GM21717 (cell line): ENCODE data around the gene PRSS21.

Experiments used
- ATAC-seq: cut with Tn5 transposase; IDR thresholded peaks from one replicate; pipeline ENCODE4 v1.9.1; 2021; ENCODE audit warnings: mild to moderate bottlenecking, moderate library complexity; ENCODE audit not compliant: unreplicated experiment

PRSS21 gene

DNA sequence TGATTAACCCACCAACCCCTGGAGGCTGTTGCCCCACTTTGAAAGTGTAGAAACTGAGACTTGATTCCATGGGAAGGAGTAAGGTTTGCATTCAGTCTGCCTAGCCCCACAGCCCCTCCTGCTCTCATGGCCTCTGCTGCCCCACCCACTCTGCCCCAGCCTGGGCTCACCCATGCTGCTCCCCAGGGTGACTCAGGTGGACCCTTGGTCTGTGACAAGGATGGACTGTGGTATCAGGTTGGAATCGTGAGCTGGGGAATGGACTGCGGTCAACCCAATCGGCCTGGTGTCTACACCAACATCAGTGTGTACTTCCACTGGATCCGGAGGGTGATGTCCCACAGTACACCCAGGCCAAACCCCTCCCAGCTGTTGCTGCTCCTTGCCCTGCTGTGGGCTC is 12.3 kb upstream of the PRSS21 start:
- no peak for ATAC-seq

DNA sequence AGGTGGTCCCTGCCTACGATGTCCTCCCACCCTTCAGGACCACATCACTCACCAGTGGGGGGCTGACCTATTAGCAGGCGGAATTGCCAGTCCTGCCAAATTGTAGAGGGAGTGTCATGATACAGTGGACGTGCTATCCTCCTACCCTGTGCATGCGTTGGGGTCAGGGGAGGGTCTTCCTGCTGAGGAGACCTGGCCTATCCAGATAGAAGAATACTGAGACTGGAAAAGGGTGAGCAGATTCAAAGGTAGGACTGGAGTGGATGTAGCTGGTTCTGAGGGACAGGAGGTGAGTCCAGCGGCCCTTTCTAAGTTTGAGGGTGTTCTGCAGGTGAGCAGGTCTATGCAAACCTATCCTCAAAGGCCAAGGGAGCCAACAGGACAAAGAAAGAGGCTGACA is 10.8 kb upstream of the PRSS21 start:
- ATAC-seq: no peak

DNA sequence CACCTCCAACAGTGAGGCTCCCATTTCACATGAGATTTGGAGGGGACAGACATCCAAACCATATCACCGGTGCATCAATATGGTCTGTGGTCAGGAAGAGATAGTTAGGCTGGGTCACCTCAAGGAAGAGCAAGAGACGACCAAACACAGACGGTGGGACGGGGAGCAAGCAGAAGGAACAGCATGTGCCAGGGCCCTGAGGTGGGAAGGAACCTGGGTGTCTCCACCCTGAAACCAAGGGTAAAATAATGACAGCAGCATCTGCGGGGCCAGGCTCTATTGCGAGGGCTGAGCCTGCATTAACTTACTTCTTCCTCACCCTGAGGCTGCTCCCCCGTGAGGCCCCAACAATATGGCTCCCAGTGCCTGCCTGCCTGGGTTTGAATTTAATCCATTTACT is 8.9 kb upstream of the PRSS21 start:
- ATAC-seq: no peak

DNA sequence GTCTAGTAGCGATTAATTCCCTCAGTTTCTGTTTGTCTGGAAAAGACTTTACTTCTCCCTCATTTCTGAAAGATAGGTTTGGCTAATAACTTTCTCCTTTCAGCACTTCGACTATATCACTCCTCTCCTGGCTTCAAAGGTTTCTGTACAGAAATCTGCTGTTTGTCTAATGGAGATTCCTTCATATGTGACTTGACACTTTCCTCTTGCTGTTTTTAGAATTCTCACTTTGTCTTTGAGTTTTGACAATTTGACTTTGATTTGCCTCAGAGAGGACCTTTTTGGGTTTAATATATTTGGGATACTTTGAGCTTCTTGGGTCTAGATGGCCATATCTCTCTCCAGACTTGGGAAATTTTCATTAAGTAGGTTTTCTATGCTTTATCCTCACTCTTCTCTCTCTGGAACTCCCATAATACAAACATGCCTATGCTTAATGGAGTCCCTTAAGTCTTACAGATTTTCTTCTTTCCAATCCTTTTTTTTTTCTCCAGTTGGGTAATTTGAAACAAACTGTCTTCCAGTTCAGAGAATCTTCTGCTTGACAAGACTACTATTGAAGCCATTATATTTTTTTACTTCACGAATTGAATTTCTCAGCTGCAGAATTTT is 7.8 kb upstream of the PRSS21 start:
- ATAC-seq: no peak

DNA sequence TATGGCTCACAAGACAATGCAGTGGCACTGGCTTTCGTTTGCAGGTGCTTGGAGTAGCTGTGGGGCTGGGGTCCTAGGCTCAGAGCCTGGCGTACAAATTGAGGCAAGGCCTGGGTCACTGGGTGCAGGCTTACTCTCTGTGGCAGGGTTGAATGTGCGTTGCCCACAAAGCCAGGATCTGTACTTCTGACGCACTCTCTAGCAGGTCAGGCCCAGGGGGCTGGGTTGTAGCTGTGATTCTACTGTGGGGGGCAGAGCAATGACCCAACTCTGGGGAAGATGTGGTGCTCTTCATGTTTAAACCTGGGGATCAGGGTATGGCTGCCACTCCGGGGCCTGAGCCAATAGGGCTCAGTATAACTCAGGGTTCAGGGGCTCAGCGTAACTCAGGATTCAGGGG is 6.4 kb upstream of the PRSS21 start:
- ATAC-seq: no peak

DNA sequence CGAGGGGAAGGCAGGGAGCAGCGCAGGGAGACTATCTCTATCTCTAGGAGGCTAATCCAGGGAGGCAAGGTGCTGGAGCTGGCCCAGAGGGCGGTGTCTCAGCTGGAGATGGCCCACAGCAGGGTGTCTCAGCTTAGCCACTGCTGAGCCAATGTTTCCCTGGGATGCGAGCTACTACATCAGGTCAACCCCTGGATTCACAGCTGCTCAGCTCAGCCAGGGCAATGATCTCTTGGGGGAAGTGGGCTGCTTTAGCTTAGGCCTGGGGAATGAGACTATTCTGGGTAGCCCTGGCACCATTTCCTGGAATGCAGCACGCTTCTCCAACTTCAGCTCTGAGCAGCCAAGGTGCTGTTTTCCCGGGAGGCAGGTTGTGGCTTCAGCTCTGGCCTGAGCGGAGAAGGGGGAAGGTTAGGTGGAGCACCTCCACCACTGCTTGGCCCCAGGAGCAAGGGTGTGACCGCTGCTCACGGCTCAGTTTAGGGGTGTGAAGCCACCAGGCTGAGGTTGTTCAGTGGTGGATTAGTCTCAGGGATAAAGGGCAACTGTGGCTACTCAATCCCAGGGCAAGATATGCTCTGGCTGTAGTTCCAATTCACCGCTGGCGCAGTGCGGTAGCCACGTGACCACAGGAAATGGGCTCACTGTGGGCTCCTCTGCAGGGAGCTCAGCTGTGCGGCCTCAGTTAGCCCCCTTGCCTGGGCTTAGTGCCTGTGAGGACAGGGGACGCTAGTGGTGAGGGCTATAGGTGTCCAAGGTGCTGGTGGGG is 5.2 kb upstream of the PRSS21 start:
- ATAC-seq: no peak

DNA sequence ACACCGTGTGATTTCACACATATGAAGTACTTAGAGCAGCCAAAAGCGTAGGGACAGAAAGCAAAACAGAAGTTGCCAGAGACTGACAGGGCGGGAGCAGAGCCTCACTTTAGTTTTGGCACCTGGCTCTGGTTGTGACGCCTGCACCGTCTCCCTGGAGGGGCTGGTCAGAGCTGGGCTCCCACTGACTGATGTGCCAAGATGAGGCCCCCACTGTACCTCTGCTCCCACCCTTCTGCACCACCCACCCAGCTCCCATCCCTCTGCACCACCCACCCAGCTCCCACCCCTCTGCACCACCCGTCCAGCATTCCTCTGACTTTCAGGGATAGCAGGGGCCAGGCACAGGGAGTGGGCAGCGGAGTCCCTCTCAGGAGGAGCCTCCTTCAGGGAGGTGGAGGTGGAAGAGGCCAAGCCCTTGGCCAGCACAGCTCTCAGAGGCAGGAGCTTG is 3.2 kb upstream of the PRSS21 start:
- ATAC-seq: no peak

DNA sequence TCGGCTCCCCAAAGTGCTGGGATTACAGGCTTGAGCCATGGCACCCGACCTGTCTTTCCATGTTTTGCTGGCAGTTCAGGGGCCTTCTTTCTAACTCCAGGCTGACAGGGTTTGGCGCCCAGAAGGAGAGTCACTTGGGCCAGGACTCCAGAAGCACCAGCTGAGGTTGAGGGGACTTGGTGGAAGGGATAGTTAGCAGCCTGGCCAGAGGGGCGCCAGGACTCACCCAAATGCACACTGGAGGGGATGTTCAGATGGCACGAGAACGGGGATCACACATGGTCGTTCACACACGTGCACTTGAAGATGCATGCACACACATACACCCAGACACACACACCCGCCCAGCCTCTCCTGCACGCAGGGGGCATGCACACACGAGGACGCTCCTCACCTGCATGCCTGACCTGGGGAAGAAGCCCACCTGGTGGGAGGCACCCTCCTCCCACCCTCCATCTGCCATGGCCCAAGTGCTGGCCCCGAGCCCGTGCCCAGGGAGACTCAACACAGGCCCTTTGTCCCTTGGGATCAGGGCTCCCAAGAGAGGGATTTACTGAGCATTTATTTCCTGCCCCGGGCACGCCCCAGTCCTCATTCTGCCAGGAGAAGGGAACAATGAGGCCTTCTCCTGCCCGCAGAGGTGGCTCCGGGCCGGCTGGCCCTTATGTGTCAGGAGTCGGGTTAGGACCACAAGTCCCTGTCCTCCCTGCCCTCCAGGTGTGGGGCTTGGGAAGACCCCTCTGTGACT is 2.3 kb upstream of the PRSS21 start:
- no peak for ATAC-seq

DNA sequence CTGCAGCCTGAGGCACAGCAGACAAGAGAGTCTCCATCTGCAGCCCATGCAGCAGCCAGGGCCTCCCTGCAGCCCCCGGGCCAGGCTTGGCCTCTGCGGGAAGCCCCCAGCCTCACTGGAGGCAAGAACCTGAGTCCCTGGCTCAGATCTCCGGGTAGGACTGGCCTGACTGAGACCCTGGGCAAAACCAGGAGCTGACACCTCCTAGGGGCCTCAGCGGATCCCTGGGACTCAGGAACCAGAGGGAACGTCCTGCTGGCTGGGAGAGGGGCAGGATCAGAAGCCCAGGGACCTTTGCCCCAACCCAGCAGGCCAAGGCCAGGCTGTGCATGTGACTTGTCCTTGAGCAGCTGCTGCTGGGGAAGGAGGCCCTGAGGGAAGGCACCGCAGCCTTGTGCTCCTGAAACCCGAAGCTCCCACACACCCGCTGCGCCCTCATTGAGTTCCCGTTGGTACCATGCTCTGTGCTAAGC is 1.7 kb upstream of the PRSS21 start:
- ATAC-seq: no peak

DNA sequence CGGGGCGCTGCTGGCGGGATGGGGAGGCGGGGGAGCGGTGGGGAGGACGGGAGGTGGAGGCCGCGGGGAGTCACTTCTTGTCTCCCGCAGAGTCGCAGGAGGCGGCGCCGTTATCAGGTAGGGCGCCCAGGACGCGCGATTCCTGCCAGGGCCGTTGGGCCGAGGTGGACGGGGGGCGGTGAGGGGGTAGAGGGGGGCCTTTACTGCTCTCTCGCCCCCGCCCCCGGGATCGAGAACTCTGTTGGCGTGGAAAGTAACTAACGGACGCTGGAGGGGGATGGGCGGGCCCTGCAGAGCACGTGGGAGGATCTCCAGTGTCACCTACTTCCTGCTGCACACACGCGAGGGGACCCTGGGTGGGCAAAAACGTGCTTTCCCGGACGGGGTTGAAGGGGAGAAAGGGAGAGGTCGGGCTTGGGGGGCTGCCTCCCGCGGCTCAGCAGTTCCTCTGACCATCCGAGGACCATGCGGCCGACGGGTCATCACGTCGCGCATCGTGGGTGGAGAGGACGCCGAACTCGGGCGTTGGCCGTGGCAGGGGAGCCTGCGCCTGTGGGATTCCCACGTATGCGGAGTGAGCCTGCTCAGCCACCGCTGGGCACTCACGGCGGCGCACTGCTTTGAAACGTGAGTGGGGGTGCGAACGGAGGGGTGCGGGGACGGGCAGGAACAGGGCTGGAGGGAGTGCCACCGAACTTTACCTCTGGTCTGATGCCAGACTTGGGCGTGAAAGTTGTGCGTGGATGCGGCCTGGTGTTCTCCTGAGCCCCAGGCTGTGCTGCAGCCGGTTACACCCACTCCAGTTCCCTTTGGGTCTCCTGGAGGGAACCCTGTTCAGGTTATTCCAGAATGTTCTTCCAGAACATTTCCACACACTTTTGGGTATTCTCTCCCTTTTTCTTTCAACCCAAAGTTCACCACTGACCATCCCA is 569 bp downstream of the PRSS21 start:
- no peak for ATAC-seq

DNA sequence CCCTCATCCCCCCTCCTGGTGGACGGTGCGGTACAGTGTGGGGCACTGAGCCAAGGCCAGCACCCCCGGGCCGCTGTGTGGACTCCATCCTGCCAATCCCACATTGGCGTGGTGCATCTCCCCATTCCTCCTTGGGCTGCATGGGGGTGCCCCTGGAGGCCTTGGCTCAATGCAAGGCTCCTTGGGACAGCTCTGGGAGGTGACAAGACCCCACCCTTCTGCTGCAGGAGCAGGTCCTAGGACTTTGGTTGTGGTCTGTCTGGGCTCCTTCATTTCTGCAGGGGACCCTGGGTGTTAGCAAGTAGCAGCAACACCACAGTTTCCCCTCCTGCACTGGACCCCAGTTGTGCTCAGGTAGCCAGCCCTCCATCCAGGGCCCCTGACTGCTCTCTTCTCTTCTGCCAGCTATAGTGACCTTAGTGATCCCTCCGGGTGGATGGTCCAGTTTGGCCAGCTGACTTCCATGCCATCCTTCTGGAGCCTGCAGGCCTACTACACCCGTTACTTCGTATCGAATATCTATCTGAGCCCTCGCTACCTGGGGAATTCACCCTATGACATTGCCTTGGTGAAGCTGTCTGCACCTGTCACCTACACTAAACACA is 1.3 kb downstream of the PRSS21 start:
- no peak for ATAC-seq

DNA sequence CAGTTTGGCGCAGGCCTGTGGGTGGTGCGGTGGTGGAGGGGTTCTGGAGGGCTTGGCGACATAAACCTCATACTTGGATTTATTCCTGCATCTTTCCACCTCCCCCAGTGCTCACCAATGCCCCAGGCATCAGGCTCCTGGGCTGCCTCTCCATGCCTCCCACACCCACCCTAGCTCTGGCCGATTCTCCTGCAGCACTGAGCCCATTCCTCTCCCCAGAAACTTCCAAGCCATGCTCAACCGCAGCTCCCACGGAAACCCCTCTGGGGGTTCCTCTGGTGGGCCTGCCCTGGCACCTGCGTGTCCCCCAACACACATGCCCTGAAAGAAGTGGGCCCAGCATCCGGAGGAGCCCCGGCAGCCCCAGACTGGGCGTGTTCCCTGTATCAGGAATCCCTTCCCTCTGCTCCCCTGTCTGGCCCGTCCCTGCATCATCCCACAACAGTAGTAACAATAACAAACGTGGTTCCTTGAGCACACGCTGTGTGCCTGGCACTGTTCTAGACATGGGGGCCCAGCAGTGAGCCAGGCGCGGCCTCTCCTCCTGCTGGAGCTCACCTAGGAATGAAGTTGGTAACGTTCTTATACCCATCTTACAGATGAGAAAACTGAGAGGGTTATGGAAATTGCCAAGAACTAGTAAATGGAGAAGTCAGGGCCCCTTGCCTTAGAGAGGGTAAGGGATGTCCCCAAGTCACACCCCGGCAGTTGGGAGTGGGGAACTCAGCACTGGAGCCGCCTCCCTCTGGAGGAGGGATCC is 2.3 kb downstream of the PRSS21 start:
- no peak for ATAC-seq

DNA sequence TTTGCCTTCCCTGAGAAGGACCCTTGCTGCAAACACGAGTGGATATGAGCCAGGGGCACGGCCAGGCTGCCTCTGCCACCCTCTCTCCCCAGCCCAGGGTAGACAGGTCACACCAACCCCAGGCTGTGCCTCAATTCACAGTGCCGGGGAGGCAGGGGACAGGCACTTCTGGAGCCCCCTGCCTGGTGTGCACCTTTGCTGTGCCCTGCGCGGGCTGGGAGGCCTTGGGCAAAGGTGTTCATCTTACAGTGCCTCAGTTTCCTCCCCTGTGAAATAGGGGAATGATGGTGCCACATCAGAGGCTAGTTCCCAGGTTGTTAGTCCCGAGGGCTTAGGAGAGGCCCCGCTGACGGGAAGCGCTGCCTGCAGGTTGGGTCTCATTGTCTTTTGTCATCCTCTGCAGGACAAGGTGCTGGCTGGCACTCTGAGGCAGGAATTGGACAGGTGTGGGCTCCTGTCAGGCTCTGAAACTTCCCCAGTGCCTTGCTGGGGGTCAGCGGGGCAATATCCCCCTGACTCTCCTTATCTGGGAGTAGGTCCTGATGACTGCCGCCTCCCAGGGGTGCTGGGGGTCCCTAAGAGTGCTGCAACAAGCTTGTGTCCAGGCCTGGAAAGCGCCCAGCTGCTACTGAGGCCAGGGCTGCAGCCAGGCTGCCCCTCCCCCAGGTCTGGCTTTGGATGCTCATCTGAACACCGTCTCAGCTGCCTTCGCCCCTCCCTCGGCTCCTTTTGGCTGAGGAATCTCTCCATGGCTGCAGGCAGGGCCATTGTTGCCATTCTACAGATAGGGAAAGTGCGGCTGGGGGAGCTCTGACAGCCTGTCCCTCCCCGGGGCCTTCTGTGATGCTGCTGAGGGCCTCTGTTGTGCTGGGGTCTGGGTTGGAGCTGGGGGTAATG is 3.1 kb downstream of the PRSS21 start:
- no peak for ATAC-seq

DNA sequence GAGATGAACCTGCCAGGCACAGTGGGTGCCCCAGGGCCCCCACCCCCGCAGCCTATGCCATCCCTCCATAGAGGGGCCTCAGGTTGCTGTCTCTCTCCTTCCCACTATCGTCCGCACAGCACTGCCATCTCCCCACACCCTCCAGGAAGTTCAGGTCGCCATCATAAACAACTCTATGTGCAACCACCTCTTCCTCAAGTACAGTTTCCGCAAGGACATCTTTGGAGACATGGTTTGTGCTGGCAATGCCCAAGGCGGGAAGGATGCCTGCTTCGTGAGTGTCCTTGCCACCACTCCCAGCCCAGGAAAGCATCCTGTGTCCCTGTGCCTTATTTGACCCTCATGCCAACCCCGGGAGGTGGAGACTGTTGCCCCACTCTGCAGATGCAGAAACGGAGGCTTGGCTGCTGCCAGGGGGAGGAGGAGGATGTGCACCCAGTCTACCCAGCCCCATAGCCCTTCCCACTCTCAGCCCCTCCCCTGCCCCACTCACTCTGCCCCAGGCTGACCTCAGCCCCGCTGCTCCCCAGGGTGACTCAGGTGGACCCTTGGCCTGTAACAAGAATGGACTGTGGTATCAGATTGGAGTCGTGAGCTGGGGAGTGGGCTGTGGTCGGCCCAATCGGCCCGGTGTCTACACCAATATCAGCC is 3.9 kb downstream of the PRSS21 start:
- ATAC-seq: no peak

DNA sequence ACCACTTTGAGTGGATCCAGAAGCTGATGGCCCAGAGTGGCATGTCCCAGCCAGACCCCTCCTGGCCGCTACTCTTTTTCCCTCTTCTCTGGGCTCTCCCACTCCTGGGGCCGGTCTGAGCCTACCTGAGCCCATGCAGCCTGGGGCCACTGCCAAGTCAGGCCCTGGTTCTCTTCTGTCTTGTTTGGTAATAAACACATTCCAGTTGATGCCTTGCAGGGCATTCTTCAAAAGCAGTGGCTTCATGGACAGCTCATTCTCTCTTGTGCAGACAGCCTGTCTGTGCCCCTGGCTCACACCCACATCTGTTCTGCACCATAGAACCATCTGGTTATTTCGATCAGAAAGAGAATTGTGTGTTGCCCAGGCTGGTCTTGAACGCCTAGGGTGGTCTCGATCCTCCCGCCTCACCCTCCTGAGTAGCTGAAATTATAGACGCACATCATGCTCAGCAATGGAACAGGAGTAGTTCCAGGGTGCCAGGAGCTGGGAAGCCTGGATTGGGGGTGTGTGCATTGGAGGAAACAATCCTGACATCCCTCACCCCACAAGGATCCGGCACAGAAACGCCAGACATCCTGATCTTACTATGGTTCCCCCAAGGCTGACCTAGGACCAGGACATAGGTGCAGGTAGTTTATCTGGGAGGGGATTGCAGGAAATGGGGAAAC is 4.6 kb downstream of the PRSS21 start:
- no peak for ATAC-seq

DNA sequence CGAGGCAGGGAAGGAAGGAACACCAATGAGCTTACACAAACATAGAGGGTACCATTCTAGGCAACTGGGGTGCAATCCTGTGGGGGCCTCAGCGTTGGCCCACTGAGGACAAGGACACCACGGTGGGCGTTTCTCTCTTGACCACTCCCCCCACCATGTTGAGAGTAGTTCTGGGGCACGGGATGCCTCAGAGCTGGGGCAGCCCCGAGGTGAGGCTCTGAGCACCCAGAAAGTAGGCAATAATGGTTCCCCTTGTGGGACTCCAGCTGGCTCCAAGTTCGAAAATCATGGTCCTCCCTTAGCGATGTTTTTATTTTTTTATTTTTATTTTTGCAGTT is 5.1 kb downstream of the PRSS21 start:
- ATAC-seq: no peak

DNA sequence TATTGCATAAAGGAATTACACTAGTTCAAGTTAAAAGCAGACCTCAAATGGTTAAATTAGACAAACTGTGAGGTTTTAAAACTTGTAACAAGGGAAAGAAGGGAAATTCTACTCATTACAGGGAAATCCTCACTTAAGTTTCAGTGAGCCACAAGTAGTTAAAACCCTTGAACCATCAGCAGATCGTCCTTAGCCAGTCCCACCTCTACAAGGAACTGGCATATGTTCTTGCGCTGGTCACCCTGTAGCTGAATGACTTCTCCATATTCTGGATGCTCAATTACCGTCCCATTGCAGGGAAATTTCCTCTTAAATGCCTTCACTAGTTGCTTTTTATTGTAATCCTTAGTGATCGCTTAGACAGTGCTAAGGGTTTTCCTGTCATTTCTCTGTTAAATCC is 5.5 kb downstream of the PRSS21 start:
- no peak for ATAC-seq

DNA sequence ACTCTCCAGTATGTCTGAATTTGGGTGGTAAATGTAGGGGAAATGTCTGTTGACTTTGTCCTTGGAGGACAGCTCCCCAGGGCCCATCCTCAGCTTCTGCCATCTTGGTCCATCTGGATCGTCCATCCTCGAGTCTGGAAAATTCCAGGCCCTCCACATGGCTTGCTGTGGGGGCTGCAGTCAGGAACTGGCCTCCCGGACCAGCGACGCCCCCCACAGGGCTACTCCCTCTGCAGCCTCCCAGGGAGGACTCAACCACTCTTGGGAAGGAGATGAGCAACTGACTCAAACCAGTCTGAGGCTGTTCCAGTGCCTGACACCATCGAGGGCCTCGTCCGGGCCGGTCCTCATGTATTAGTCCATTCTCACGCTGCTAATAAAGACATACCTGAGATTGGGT is 7.6 kb downstream of the PRSS21 start:
- ATAC-seq: no peak
